ENCODE results near the gene NKAIN2.
"Not testable (repeated sequence)": the region's sequence is repeated elsewhere in the genome, so short reads cannot be mapped to it uniquely, and the experiment has no call there.

The NKAIN2 gene

GRCh38 chr6:124269733-124270132 is 466.1 kb downstream of the NKAIN2 start:
- no peak overlapping the region for H3K4me3 ChIP-seq (ENCODE audit: low read depth in 1 of 2, low read length in 2 of 2)
- no peak overlapping the region for H3K27ac ChIP-seq (ENCODE audit: low read depth, low read length)
- H3K4me1 ChIP-seq (ENCODE audit: control insufficient read depth in 1 of 2, insufficient read depth in 2 of 2, low read length in 2 of 2) = no peaks in the 10 kb centered on the region
- no peaks in the 10 kb centered on the region for H3K27me3 ChIP-seq (ENCODE audit: control insufficient read depth in 1 of 2, insufficient read depth in 2 of 2, low read length in 2 of 2)
- H3K36me3 ChIP-seq (ENCODE audit: control insufficient read depth in 1 of 2, insufficient read depth in 2 of 2, low read length in 2 of 2) = no peaks in the 10 kb centered on the region
- no peak overlapping the region for H3K9ac ChIP-seq (ENCODE audit: low read depth in 1 of 2, low read length in 2 of 2)
- H3K9me3 ChIP-seq (ENCODE audit: control insufficient read depth in 1 of 2, low read length in 2 of 2) = no peaks in the 10 kb centered on the region

DNA sequence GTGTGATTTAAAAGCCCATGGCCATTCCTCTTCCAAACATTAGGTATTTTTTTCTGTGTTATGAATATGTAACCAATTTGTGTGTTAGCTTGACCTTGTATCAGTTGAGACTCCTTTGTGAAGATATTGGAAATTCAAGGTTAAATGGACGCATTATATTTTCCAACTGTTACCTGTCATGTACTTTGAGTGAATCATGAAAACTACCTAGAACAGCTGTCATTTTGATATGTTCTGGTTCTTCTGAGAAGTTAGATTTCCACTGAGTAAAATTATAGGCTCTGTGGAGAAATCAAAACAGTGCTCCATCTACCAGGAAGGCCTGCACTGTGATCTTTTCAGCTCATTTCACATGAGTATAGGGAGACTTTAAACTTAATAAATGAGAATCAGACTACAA is 470.0 kb downstream of the NKAIN2 start:
- Histone ChIP-seq H3K27me3 (ENCODE audit: control insufficient read depth in 1 of 2, insufficient read depth in 2 of 2, low read length in 2 of 2) (no peaks in the 10 kb centered on the region), H3K9ac (ENCODE audit: low read depth in 1 of 2, low read length in 2 of 2) (no peak overlapping the region), H3K27ac (ENCODE audit: low read depth, low read length) (no peak overlapping the region), H3K4me3 (ENCODE audit: low read depth in 1 of 2, low read length in 2 of 2) (no peak overlapping the region), H3K9me3 (ENCODE audit: control insufficient read depth in 1 of 2, low read length in 2 of 2) (no peaks in the 10 kb centered on the region), H3K36me3 (ENCODE audit: control insufficient read depth in 1 of 2, insufficient read depth in 2 of 2, low read length in 2 of 2) (no peaks in the 10 kb centered on the region), H3K4me1 (ENCODE audit: control insufficient read depth in 1 of 2, insufficient read depth in 2 of 2, low read length in 2 of 2) (no peaks in the 10 kb centered on the region)

- H3K9me3 ChIP-seq (ENCODE audit: control insufficient read depth in 1 of 2, low read length in 2 of 2) = no peaks in the 10 kb centered on the region
- no peaks in the 10 kb centered on the region for H3K27me3 ChIP-seq (ENCODE audit: control insufficient read depth in 1 of 2, insufficient read depth in 2 of 2, low read length in 2 of 2)
Observed at GRCh38 chr6:124282541-124282940, 478.9 kb downstream of the NKAIN2 start.

GRCh38 chr6:124283486-124283885 is 479.8 kb downstream of the NKAIN2 start:
- H3K4me3 ChIP-seq (ENCODE audit: low read depth in 1 of 2, low read length in 2 of 2) = no peak overlapping the region
- no peaks in the 10 kb centered on the region for H3K36me3 ChIP-seq (ENCODE audit: control insufficient read depth in 1 of 2, insufficient read depth in 2 of 2, low read length in 2 of 2)
- H3K9me3 ChIP-seq (ENCODE audit: control insufficient read depth in 1 of 2, low read length in 2 of 2) = no peaks in the 10 kb centered on the region
- H3K27ac ChIP-seq (ENCODE audit: low read depth, low read length) = no peak overlapping the region
- H3K9ac ChIP-seq (ENCODE audit: low read depth in 1 of 2, low read length in 2 of 2) = no peak overlapping the region
- H3K27me3 ChIP-seq (ENCODE audit: control insufficient read depth in 1 of 2, insufficient read depth in 2 of 2, low read length in 2 of 2) = no peaks in the 10 kb centered on the region
- H3K4me1 ChIP-seq (ENCODE audit: control insufficient read depth in 1 of 2, insufficient read depth in 2 of 2, low read length in 2 of 2) = no peaks in the 10 kb centered on the region

More at GRCh38 chr6:124282541-124282940, 478.9 kb downstream of the NKAIN2 start:
- no peak overlapping the region for H3K9ac ChIP-seq (ENCODE audit: low read depth in 1 of 2, low read length in 2 of 2)
- H3K4me1 ChIP-seq (ENCODE audit: control insufficient read depth in 1 of 2, insufficient read depth in 2 of 2, low read length in 2 of 2) = no peaks in the 10 kb centered on the region
- no peak overlapping the region for H3K27ac ChIP-seq (ENCODE audit: low read depth, low read length)
- H3K36me3 ChIP-seq (ENCODE audit: control insufficient read depth in 1 of 2, insufficient read depth in 2 of 2, low read length in 2 of 2) = no peaks in the 10 kb centered on the region
- H3K4me3 ChIP-seq (ENCODE audit: low read depth in 1 of 2, low read length in 2 of 2) = no peak overlapping the region

DNA sequence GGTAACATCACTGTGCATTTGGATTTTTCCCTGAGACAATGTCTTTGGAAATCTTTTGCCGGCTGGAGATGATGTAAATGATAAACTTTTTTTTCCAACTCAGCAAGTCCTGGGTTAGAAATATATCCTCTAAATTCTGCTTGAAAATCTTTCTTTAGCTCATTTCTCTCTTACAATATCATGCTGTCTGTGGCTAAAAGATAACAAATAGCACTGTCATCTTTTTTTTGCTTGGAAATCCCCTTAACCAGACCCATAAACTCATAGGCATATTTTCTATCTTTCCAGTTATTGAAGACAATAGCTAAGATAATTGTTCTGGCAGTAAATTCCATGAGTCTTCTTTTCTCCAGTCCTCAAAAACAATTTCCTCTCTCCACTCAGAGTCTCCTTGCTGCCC is 481.5 kb downstream of the NKAIN2 start:
- H3K9ac ChIP-seq (ENCODE audit: low read depth in 1 of 2, low read length in 2 of 2) = no peak overlapping the region
- H3K27ac ChIP-seq (ENCODE audit: low read depth, low read length) = no peak overlapping the region
- no peaks in the 10 kb centered on the region for H3K27me3 ChIP-seq (ENCODE audit: control insufficient read depth in 1 of 2, insufficient read depth in 2 of 2, low read length in 2 of 2)
- H3K36me3 ChIP-seq (ENCODE audit: control insufficient read depth in 1 of 2, insufficient read depth in 2 of 2, low read length in 2 of 2) = no peaks in the 10 kb centered on the region
- no peaks in the 10 kb centered on the region for H3K9me3 ChIP-seq (ENCODE audit: control insufficient read depth in 1 of 2, low read length in 2 of 2)
- no peak overlapping the region for H3K4me3 ChIP-seq (ENCODE audit: low read depth in 1 of 2, low read length in 2 of 2)
- H3K4me1 ChIP-seq (ENCODE audit: control insufficient read depth in 1 of 2, insufficient read depth in 2 of 2, low read length in 2 of 2) = no peaks in the 10 kb centered on the region

- H3K4me3 ChIP-seq (ENCODE audit: low read depth in 1 of 2, low read length in 2 of 2) = no peak overlapping the region
- no peaks in the 10 kb centered on the region for H3K4me1 ChIP-seq (ENCODE audit: control insufficient read depth in 1 of 2, insufficient read depth in 2 of 2, low read length in 2 of 2)
- H3K9ac ChIP-seq (ENCODE audit: low read depth in 1 of 2, low read length in 2 of 2) = no peak overlapping the region
- H3K9me3 ChIP-seq (ENCODE audit: control insufficient read depth in 1 of 2, low read length in 2 of 2) = no peaks in the 10 kb centered on the region
- no peak overlapping the region for H3K27ac ChIP-seq (ENCODE audit: low read depth, low read length)
- H3K36me3 ChIP-seq (ENCODE audit: control insufficient read depth in 1 of 2, insufficient read depth in 2 of 2, low read length in 2 of 2) = no peaks in the 10 kb centered on the region
- H3K27me3 ChIP-seq (ENCODE audit: control insufficient read depth in 1 of 2, insufficient read depth in 2 of 2, low read length in 2 of 2) = no peaks in the 10 kb centered on the region
Observed at GRCh38 chr6:124294574-124295200, 491.0 kb downstream of the NKAIN2 start.

GRCh38 chr6:124297507-124297906 is 493.8 kb downstream of the NKAIN2 start:
- no peak overlapping the region for H3K27ac ChIP-seq (ENCODE audit: low read depth, low read length)
- H3K9me3 ChIP-seq (ENCODE audit: control insufficient read depth in 1 of 2, low read length in 2 of 2) = no peaks in the 10 kb centered on the region
- H3K27me3 ChIP-seq (ENCODE audit: control insufficient read depth in 1 of 2, insufficient read depth in 2 of 2, low read length in 2 of 2) = no peaks in the 10 kb centered on the region
- no peaks in the 10 kb centered on the region for H3K36me3 ChIP-seq (ENCODE audit: control insufficient read depth in 1 of 2, insufficient read depth in 2 of 2, low read length in 2 of 2)
- H3K9ac ChIP-seq (ENCODE audit: low read depth in 1 of 2, low read length in 2 of 2) = no peak overlapping the region
- H3K4me1 ChIP-seq (ENCODE audit: control insufficient read depth in 1 of 2, insufficient read depth in 2 of 2, low read length in 2 of 2) = no peaks in the 10 kb centered on the region
- H3K4me3 ChIP-seq (ENCODE audit: low read depth in 1 of 2, low read length in 2 of 2) = no peak overlapping the region

DNA sequence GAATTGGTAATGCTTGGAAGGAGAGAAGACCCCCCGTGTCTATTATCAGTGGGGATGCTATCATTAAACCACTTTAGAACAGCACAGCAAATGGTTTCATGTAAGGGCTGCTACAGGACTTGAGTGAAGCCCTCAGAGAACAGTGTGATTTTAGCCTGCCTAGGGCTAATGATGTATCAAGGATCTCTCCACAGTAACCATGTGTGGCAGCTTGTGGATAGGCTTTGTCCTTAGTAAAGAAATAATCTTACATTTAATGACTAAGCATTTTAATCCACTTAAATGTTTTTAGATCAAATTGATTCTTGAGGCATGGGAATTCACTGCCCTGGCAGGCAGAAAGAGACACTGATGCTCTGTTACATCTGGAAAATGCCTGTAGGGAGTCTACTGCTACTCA is 495.1 kb downstream of the NKAIN2 start:
- H3K27me3 ChIP-seq (ENCODE audit: control insufficient read depth in 1 of 2, insufficient read depth in 2 of 2, low read length in 2 of 2) = no peaks in the 10 kb centered on the region
- H3K9ac ChIP-seq (ENCODE audit: low read depth in 1 of 2, low read length in 2 of 2) = no peak overlapping the region
- H3K9me3 ChIP-seq (ENCODE audit: control insufficient read depth in 1 of 2, low read length in 2 of 2) = no peaks in the 10 kb centered on the region
- H3K27ac ChIP-seq (ENCODE audit: low read depth, low read length) = no peak overlapping the region
- H3K36me3 ChIP-seq (ENCODE audit: control insufficient read depth in 1 of 2, insufficient read depth in 2 of 2, low read length in 2 of 2) = no peaks in the 10 kb centered on the region
- H3K4me1 ChIP-seq (ENCODE audit: control insufficient read depth in 1 of 2, insufficient read depth in 2 of 2, low read length in 2 of 2) = no peaks in the 10 kb centered on the region
- no peak overlapping the region for H3K4me3 ChIP-seq (ENCODE audit: low read depth in 1 of 2, low read length in 2 of 2)

GRCh38 chr6:124300907-124301306 is 497.2 kb downstream of the NKAIN2 start:
- not testable (repeated sequence) for H3K9me3 ChIP-seq (ENCODE audit: control insufficient read depth in 1 of 2, low read length in 2 of 2); H3K4me1 ChIP-seq (ENCODE audit: control insufficient read depth in 1 of 2, insufficient read depth in 2 of 2, low read length in 2 of 2); H3K27me3 ChIP-seq (ENCODE audit: control insufficient read depth in 1 of 2, insufficient read depth in 2 of 2, low read length in 2 of 2); H3K36me3 ChIP-seq (ENCODE audit: control insufficient read depth in 1 of 2, insufficient read depth in 2 of 2, low read length in 2 of 2); H3K27ac ChIP-seq (ENCODE audit: low read depth, low read length); H3K4me3 ChIP-seq (ENCODE audit: low read depth in 1 of 2, low read length in 2 of 2); H3K9ac ChIP-seq (ENCODE audit: low read depth in 1 of 2, low read length in 2 of 2)

DNA sequence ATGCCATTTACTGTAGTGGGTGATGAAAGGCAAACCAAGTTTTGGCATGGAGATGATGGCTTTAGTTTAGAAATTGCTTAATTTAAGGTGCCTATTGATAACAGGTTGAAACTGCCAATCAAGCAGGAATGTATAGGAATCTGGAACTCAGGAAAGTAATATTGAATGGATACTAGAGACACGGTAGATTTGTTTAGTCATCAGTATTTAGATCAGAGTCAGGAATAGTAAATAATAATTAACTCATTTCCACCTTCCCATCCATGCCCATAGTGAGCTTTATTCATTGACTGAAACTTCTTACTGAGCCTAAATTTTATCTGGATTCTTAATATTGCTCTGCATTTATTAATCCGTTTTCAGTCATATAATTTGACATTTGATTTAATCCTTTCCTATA is 500.3 kb downstream of the NKAIN2 start:
- Histone ChIP-seq H3K9me3 (ENCODE audit: control insufficient read depth in 1 of 2, low read length in 2 of 2) (no peaks in the 10 kb centered on the region), H3K4me1 (ENCODE audit: control insufficient read depth in 1 of 2, insufficient read depth in 2 of 2, low read length in 2 of 2) (no peaks in the 10 kb centered on the region), H3K27ac (ENCODE audit: low read depth, low read length) (no peak overlapping the region), H3K36me3 (ENCODE audit: control insufficient read depth in 1 of 2, insufficient read depth in 2 of 2, low read length in 2 of 2) (no peaks in the 10 kb centered on the region), H3K27me3 (ENCODE audit: control insufficient read depth in 1 of 2, insufficient read depth in 2 of 2, low read length in 2 of 2) (no peaks in the 10 kb centered on the region), H3K9ac (ENCODE audit: low read depth in 1 of 2, low read length in 2 of 2) (no peak overlapping the region), H3K4me3 (ENCODE audit: low read depth in 1 of 2, low read length in 2 of 2) (no peak overlapping the region)

- Histone ChIP-seq H3K9me3 (ENCODE audit: control insufficient read depth in 1 of 2, low read length in 2 of 2) (no peaks in the 10 kb centered on the region), H3K36me3 (ENCODE audit: control insufficient read depth in 1 of 2, insufficient read depth in 2 of 2, low read length in 2 of 2) (no peaks in the 10 kb centered on the region), H3K27me3 (ENCODE audit: control insufficient read depth in 1 of 2, insufficient read depth in 2 of 2, low read length in 2 of 2) (no peaks in the 10 kb centered on the region), H3K4me3 (ENCODE audit: low read depth in 1 of 2, low read length in 2 of 2) (no peak overlapping the region), H3K27ac (ENCODE audit: low read depth, low read length) (no peak overlapping the region), H3K9ac (ENCODE audit: low read depth in 1 of 2, low read length in 2 of 2) (no peak overlapping the region), H3K4me1 (ENCODE audit: control insufficient read depth in 1 of 2, insufficient read depth in 2 of 2, low read length in 2 of 2) (no peaks in the 10 kb centered on the region)
Observed at GRCh38 chr6:124310139-124310538, 506.5 kb downstream of the NKAIN2 start.
